K562 (cell line): ENCODE results near the gene PLEKHM3. TPM values are rescaled to one million over a fixed set of nuclear protein-coding genes. Genes with fewer than 3 reads are reported as not detected.

Experiments
- DDX20 ChIP-seq: fragments of 450-650 bp; IDR thresholded peaks from 2 replicates; pipeline ENCODE4 v1.6.1; 2016; ENCODE audit warnings: missing genetic modification characterization, low read depth, mild to moderate bottlenecking, missing compliant biosample characterization, moderate library complexity
- KLF16 ChIP-seq: IDR thresholded peaks from 2 replicates; pipeline ENCODE4 v1.6.1; 2016; ENCODE audit warnings: antibody characterized with exemption
- MGA ChIP-seq: fragments of 450-650 bp; IDR thresholded peaks from 2 replicates; pipeline ENCODE4 v1.6.1; 2016; ENCODE audit warnings: mild to moderate bottlenecking, moderate library complexity
- NELFE ChIP-seq: IDR thresholded peaks from 2 replicates; pipeline ENCODE4 v1.6.1; 2011; ENCODE audit warnings: mild to moderate bottlenecking; ENCODE audit not compliant: insufficient read depth, insufficient read length
- SETDB1 ChIP-seq: IDR thresholded peaks from one replicate; pipeline ENCODE4 v1.6.1; 2012; ENCODE audit warnings: low read length, control low read depth, inconsistent platforms
- SNRNP70 ChIP-seq: fragments of 200-400 bp; formaldehyde crosslinking; optimal IDR thresholded peaks from 2 replicates; pipeline ENCODE3; 2017; ENCODE audit warnings: low read depth, low read length
- USF2 ChIP-seq: sonication (generic); formaldehyde crosslinking; IDR thresholded peaks from 2 replicates; pipeline ENCODE4 v1.5.0; 2020; ENCODE audit warnings: missing genetic modification reagents
- ZNF551 ChIP-seq: fragments of 250-450 bp; sonication (Bioruptor Pico); IDR thresholded peaks from 2 replicates; pipeline ENCODE4 v1.5.0; 2021; ENCODE audit warnings: mild to moderate bottlenecking, moderate library complexity
- ZNF830 ChIP-seq: fragments of 250-450 bp; sonication (Bioruptor Pico); IDR thresholded peaks from 2 replicates; pipeline ENCODE4 v1.5.0; 2021; ENCODE audit warnings: mild to moderate bottlenecking
- polyA plus RNA-seq, 8 experiments: library from polyadenylated mRNA; depleted of rRNA in 4 of 8; stranded (reverse) in 5 of 8; unstranded in 3 of 8; fragments of >200 nt; fragmentation: Nextera tagmentation in 2 of 8; fragmentation: Illumina TruSeq in 1 of 8; extraction: Ambion mirVana in 2 of 8; extraction: Trizol in 1 of 8; gene quantifications; 2 replicates each; pipeline versions ENCODE4 v1.2.1 to v1.2.3, GENCODE V29; 2011 to 2014; ENCODE audit warnings: inconsistent platforms in 1 of 8, missing spikeins in 1 of 8
- total RNA-seq, 7 experiments: library from RNA; depleted of rRNA in 6 of 7; stranded (reverse); fragments of >200 nt in 6 of 7; fragmentation: Illumina TruSeq in 2 of 7; extraction: Trizol in 2 of 7; gene quantifications; 2 replicates each; pipeline versions ENCODE4 v1.2.1 to v1.2.3, GENCODE V29; 2011 to 2021; ENCODE audit warnings: low replicate concordance in 1 of 7
- TF ChIP-seq, protein P1 (sequence below), 3 experiments: IDR thresholded peaks in 2 of 3; conservative IDR thresholded peaks in 1 of 3; 2 replicates each; pipeline ENCODE4 v1.5.1; 2011 to 2012; ENCODE audit warnings: low read length in 3 of 3, mild to moderate bottlenecking in 3 of 3, control low read depth in 2 of 3, improper control_type of control experiment in 1 of 3, inconsistent platforms in 1 of 3, low read depth in 1 of 3, mixed read lengths in 1 of 3, moderate library complexity in 1 of 3; ENCODE audit not compliant: insufficient read depth in 2 of 3

The PLEKHM3 gene
- total and polyA plus RNA-seq, 9 of the 15 experiments (the other 6 are each of a cell fraction or from before 2014, with no cell fraction given): 0.24 to 1.6 (median 1.0) TPM

DNA sequence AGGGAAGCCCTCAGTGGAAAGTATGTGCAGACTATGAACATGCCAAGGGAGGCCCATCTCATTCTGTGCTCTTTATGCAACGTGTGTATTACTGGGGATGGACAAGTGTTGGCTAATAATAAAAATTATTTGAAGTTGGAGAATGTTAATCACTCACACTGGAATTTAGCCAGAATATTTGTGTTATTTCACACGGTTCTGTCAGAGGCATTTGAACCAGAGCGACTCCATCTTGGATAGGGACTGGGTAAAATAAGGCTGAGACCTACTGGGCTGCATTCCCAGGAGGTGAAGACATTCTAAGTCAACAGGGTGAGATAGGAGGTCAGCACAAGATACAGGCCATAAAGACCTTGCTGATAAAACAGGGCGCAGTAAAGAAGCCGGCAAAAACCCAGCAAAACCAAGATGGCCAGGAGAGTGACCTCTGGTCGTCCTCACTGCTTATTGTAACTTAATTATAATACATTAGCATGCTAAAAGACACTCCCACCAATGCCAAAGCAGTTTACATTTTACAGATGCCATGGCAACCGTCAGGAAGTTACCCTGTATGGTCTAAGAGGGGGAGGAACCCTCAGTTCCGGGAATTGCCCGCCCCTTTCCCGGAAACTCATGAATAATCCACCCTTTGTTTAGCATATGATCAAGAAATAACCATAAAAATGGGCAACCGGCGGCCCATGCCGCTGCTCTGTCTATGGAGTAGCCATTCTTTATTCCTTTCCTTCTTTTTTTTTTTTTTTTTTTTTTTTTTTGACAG is 253.1 kb downstream of the PLEKHM3 start (continued):
- TF ChIP-seq ZNF830 (CRISPR knock-in tag) (peak; percentile 99), KLF16 (peak; percentile 73), SETDB1 (no peak), MGA (no peak), DDX20 (tag) (peak; percentile 100), ZNF551 (CRISPR knock-in tag) (peak; percentile 94), NELFE (no peak), USF2 (CRISPR knock-in tag) (no peak), SNRNP70 (no peak)
- TF ChIP-seq, protein P1, sequence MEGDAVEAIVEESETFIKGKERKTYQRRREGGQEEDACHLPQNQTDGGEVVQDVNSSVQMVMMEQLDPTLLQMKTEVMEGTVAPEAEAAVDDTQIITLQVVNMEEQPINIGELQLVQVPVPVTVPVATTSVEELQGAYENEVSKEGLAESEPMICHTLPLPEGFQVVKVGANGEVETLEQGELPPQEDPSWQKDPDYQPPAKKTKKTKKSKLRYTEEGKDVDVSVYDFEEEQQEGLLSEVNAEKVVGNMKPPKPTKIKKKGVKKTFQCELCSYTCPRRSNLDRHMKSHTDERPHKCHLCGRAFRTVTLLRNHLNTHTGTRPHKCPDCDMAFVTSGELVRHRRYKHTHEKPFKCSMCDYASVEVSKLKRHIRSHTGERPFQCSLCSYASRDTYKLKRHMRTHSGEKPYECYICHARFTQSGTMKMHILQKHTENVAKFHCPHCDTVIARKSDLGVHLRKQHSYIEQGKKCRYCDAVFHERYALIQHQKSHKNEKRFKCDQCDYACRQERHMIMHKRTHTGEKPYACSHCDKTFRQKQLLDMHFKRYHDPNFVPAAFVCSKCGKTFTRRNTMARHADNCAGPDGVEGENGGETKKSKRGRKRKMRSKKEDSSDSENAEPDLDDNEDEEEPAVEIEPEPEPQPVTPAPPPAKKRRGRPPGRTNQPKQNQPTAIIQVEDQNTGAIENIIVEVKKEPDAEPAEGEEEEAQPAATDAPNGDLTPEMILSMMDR (IDR thresholded peaks at IDR 0.05 in 2 of 3, conservative IDR thresholded peaks at IDR 0.05 in 1 of 3; ENCODE audit: insufficient read depth in 2 of 3, low read depth in 1 of 3, low read length in 3 of 3): no peak
